Caco-2 (cell line): Measurements from ENCODE around the gene SLC39A11. TPM values are rescaled to one million over a fixed set of nuclear protein-coding genes. Genes with fewer than 3 reads are reported as not detected.
"Not testable (repeated sequence)": the region's sequence is repeated elsewhere in the genome, so short reads cannot be mapped to it uniquely, and the experiment has no call there.

ENCODE experiments used
- BruUV-seq: library from RNA; stranded (reverse); fragments of 400-500 nt; replicated peaks from 2 replicates; lab custom pipeline; 2021; lab: Mats Ljungman, UMichigan
- CTCF ChIA-PET: fragments of 300-600 bp; sonication (Branson Sonifier 250); formaldehyde crosslinking; loops from one replicate; lab custom pipeline; 2022; ENCODE audit warnings: antibody characterized with exemption; lab: Charles Lee
- POLR2A ChIA-PET: fragments of 300-600 bp; sonication (Branson Sonifier 250); formaldehyde crosslinking; loops from one replicate; lab custom pipeline; 2022; ENCODE audit warnings: antibody characterized with exemption; lab: Charles Lee
- DNase-seq, 2 experiments: peaks; one replicate each; pipeline versions ENCODE4 v3.0.0 to v3.0.0-alpha.2; 2020 to 2022
- H3K27me3 ChIP-seq: replicated peaks from 2 replicates; pipeline ENCODE4 v1.6.0; 2011; ENCODE audit warnings: low read length; ENCODE audit not compliant: control insufficient read depth, insufficient read depth
- H3K36me3 ChIP-seq: 2 replicates; pipeline ENCODE4 v1.5.1; 2011; ENCODE audit warnings: low read length; ENCODE audit not compliant: control insufficient read depth, insufficient read depth
- H3K4me1 ChIP-seq: fragments of 250-450 bp; sonication (Bioruptor Pico); 2 replicates; pipeline ENCODE4 v1.5.1; 2020; ENCODE audit warnings: mild to moderate bottlenecking
- H3K4me3 ChIP-seq: 2 replicates; pipeline ENCODE4 v1.5.1; 2011; ENCODE audit warnings: low read depth, mild to moderate bottlenecking, control low read depth, low read length
- H3K9me3 ChIP-seq: fragments of 250-450 bp; sonication (Bioruptor Pico); 2 replicates; pipeline ENCODE4 v1.5.1; 2020; ENCODE audit warnings: mild to moderate bottlenecking, moderate library complexity
- H3K27ac Mint-ChIP-seq: one replicate; pipeline ENCODE4 v1.8.0; 2022; ENCODE audit warnings: mixed read lengths; ENCODE audit not compliant: unreplicated experiment
- H3K27me3 Mint-ChIP-seq: one replicate; pipeline ENCODE4 v1.8.0; 2022; ENCODE audit warnings: mixed read lengths; ENCODE audit not compliant: insufficient read depth, unreplicated experiment
- H3K36me3 Mint-ChIP-seq: one replicate; pipeline ENCODE4 v1.8.0; 2022; ENCODE audit warnings: mild to moderate bottlenecking, mixed read lengths; ENCODE audit not compliant: insufficient read depth, unreplicated experiment
- H3K4me1 Mint-ChIP-seq: one replicate; pipeline ENCODE4 v1.8.0; 2022; ENCODE audit warnings: low read depth, mixed read lengths; ENCODE audit not compliant: unreplicated experiment
- H3K4me3 Mint-ChIP-seq: one replicate; pipeline ENCODE4 v1.8.0; 2022; ENCODE audit warnings: mild to moderate bottlenecking, moderate library complexity, mixed read lengths; ENCODE audit not compliant: unreplicated experiment
- H3K9me3 Mint-ChIP-seq: one replicate; pipeline ENCODE4 v1.8.0; 2022; ENCODE audit warnings: mixed read lengths; ENCODE audit not compliant: unreplicated experiment
- intact Hi-C: fragments of 100-400 bp; cut with micrococcal nuclease; formaldehyde crosslinking; loops from one replicate; pipeline ENCODE4 v1.10.0; 2022; ENCODE audit not compliant: unreplicated experiment
- total RNA-seq: library from RNA; stranded (reverse); gene quantifications from 2 replicates; pipeline ENCODE4 v1.2.3, GENCODE V29; 2022
- TF ChIP-seq, protein P1 (sequence below), 2 experiments: fragments of 200-600 bp in 1 of 2; IDR thresholded peaks; 1 replicate in 1 of 2; 2 replicates in 1 of 2; pipeline versions ENCODE4 v1.5.1 to v1.8.0; 2011 to 2022; ENCODE audit warnings: antibody characterized with exemption in 1 of 2, control low read depth in 1 of 2, inconsistent platforms in 1 of 2, low read depth in 1 of 2, low read length in 1 of 2, mild to moderate bottlenecking in 1 of 2, moderate library complexity in 1 of 2; ENCODE audit not compliant: insufficient read depth in 1 of 2, severe bottlenecking in 1 of 2, unreplicated experiment in 1 of 2

Gene SLC39A11
- total RNA-seq, 1 experiment from 2014 or later = 26.4 TPM

DNA sequence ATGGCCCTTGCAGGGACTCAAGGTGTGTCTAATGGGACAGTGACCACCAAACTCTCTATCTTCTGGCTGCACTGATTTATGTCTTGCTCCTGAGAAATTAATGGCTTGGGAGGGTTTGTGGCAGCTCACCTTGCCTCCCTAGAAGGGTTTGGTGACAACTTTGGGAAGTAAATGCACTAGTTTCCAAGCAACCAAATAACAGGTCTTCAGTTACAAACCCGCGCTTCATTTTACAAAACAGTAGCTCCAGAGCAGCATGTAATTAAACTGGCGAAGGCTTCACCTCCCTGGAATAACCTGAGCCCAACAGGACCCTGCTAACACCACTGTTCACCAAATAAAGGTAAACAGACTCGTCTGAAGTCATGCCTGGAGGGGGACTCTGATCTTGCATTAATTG, 318.3 kb downstream of the SLC39A11 start:
- TF ChIP-seq, protein P1, sequence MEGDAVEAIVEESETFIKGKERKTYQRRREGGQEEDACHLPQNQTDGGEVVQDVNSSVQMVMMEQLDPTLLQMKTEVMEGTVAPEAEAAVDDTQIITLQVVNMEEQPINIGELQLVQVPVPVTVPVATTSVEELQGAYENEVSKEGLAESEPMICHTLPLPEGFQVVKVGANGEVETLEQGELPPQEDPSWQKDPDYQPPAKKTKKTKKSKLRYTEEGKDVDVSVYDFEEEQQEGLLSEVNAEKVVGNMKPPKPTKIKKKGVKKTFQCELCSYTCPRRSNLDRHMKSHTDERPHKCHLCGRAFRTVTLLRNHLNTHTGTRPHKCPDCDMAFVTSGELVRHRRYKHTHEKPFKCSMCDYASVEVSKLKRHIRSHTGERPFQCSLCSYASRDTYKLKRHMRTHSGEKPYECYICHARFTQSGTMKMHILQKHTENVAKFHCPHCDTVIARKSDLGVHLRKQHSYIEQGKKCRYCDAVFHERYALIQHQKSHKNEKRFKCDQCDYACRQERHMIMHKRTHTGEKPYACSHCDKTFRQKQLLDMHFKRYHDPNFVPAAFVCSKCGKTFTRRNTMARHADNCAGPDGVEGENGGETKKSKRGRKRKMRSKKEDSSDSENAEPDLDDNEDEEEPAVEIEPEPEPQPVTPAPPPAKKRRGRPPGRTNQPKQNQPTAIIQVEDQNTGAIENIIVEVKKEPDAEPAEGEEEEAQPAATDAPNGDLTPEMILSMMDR (IDR thresholded peaks at IDR 0.05; ENCODE audit: insufficient read depth in 1 of 2, low read depth in 1 of 2, low read length in 1 of 2, severe bottlenecking in 1 of 2, unreplicated experiment in 1 of 2) = no peak
- CTCF ChIA-PET = no interaction called here

DNA sequence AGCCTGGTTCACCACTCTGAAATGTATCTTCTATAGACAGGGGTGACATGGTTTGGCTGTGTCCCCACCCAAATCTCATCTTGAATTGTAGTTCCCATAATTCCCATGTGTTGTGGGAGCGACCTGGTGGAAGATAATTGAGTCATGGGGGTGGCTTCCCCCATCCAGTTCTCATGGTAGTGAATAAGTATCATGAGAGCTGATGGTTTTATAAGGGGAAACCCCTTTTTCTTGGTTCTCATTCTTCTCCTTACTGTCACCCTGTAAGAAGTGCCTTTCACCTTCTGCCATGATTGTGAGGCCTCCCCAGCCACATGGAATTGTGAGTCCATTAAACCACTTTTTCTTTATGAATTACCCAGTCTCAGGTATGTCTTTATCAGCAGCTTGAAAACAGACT, 319.3 kb downstream of the SLC39A11 start:
- H3K4me3 Mint-ChIP-seq, H3K4me1 Mint-ChIP-seq, intact Hi-C loops, H3K36me3 ChIP-seq, H3K27ac Mint-ChIP-seq, H3K27me3 Mint-ChIP-seq, H3K4me1 ChIP-seq, BruUV-seq, H3K4me3 ChIP-seq, CTCF ChIA-PET, H3K27me3 ChIP-seq, H3K9me3 ChIP-seq, H3K36me3 Mint-ChIP-seq, DNase-seq, POLR2A ChIA-PET: not testable (repeated sequence)
- H3K9me3 Mint-ChIP-seq = peaks cover 10% of the 10 kb centered on the region

More for the DNA sequence above, 318.3 kb downstream of the SLC39A11 start:
- Histone ChIP-seq H3K4me3 (no peak overlapping the region), H3K9me3 (no peaks in the 10 kb centered on the region), H3K27me3 (no peaks in the 10 kb centered on the region), H3K4me1 (no peaks in the 10 kb centered on the region), H3K36me3 (no peaks in the 10 kb centered on the region)
- no peak for DNase-seq
- Mint-ChIP-seq H3K36me3 (no peaks in the 10 kb centered on the region), H3K27me3 (no peaks in the 10 kb centered on the region), H3K27ac (no peak overlapping the region), H3K9me3 (peaks cover 4% of the 10 kb centered on the region), H3K4me1 (no peaks in the 10 kb centered on the region), H3K4me3 (no peak overlapping the region)
- intact Hi-C loops = no loop called here
- no TSS peak for BruUV-seq
- POLR2A ChIA-PET = no interaction called here

GRCh38 chr17:72772331-72772821, 320.1 kb downstream of the SLC39A11 start:
- no peaks in the 10 kb centered on the region for H3K36me3 ChIP-seq
- Mint-ChIP-seq H3K9me3 (peaks cover 13% of the 10 kb centered on the region), H3K36me3 (no peaks in the 10 kb centered on the region), H3K27ac (no peak overlapping the region), H3K4me3 (no peak overlapping the region), H3K27me3 (no peaks in the 10 kb centered on the region), H3K4me1 (no peaks in the 10 kb centered on the region)
- peaks cover 3% of the 10 kb centered on the region; the same call in 1 of the 2 replicates for H3K9me3 ChIP-seq
- no peaks in the 10 kb centered on the region for H3K4me1 ChIP-seq
- intact Hi-C loops = no loop called here
- ChIA-PET POLR2A (no interaction called here), CTCF (no interaction called here)
- no peak for DNase-seq
- H3K4me3 ChIP-seq = no peak overlapping the region
- BruUV-seq = no TSS peak
- H3K27me3 ChIP-seq = no peaks in the 10 kb centered on the region
- TF ChIP-seq, protein P1 (IDR thresholded peaks at IDR 0.05; ENCODE audit: insufficient read depth in 1 of 2, low read depth in 1 of 2, low read length in 1 of 2, severe bottlenecking in 1 of 2, unreplicated experiment in 1 of 2) = no peak
